Loucy (cell line): Measurements from ENCODE around the gene MEMO1.

Experiments used
- CTCF ChIP-seq: fragments of 200-600 bp; sonication (generic); conservative IDR thresholded peaks from 2 replicates; pipeline ENCODE4 v1.5.1; 2014; ENCODE audit warnings: mild to moderate bottlenecking, antibody characterized with exemption, low read length
- EZH2phosphoT487 ChIP-seq: fragments of 200-600 bp; IDR thresholded peaks from 2 replicates; pipeline ENCODE4 v1.6.1; 2018; ENCODE audit warnings: antibody characterized with exemption, mild to moderate bottlenecking, moderate library complexity, borderline replicate concordance

GRCh38 chr2:31922542-31923408 is 88.0 kb downstream of the MEMO1 start:
- TF ChIP-seq CTCF (no peak), EZH2phosphoT487 (no peak)
